ENCODE results near the gene GPR179.
A peak's percentile ranks its signal among the peaks of the same experiment; 100 is the strongest.

GPR179 gene

GRCh38 chr17:38334480-38335364, 9.0 kb downstream of the GPR179 start:
- DNase-seq (ENCODE audit: insufficient read length, low spot score) (no peak), FAIRE-seq (no peak)
- TF ChIP-seq CTCF (IDR thresholded peaks at IDR 0.05; ENCODE audit: insufficient read depth, missing control alignments) = no peak

GRCh38 chr17:38333635-38334295, 10.0 kb downstream of the GPR179 start:
- peak; percentile 74 for DNase-seq (ENCODE audit: insufficient read length, low spot score)
- TF ChIP-seq CTCF (IDR thresholded peaks at IDR 0.05; ENCODE audit: insufficient read depth, missing control alignments) = peak; percentile 84
- FAIRE-seq = no peak

- FAIRE-seq (no peak), DNase-seq (ENCODE audit: insufficient read length, low spot score) (no peak)
- TF ChIP-seq CTCF (IDR thresholded peaks at IDR 0.05; ENCODE audit: insufficient read depth, missing control alignments) = no peak
Observed at GRCh38 chr17:38332735-38333134, 11.0 kb downstream of the GPR179 start.

GRCh38 chr17:38330941-38331411, 12.8 kb downstream of the GPR179 start:
- no peak for FAIRE-seq
- no peak for DNase-seq (ENCODE audit: insufficient read length, low spot score)
- TF ChIP-seq CTCF (IDR thresholded peaks at IDR 0.05; ENCODE audit: insufficient read depth, missing control alignments) = no peak

GRCh38 chr17:38329808-38330730, 13.7 kb downstream of the GPR179 start:
- TF ChIP-seq CTCF (IDR thresholded peaks at IDR 0.05; ENCODE audit: insufficient read depth, missing control alignments) = no peak
- DNase-seq (ENCODE audit: insufficient read length, low spot score) (no peak), FAIRE-seq (no peak)

- TF ChIP-seq CTCF (IDR thresholded peaks at IDR 0.05; ENCODE audit: insufficient read depth, missing control alignments) = no peak
- no peak for DNase-seq (ENCODE audit: insufficient read length, low spot score)
- no peak for FAIRE-seq
Observed at GRCh38 chr17:38329284-38329683, 14.5 kb downstream of the GPR179 start.

All from D721Med (cell line).